ENCODE measurements around the gene UTP25. TPM values are rescaled to one million over a fixed set of nuclear protein-coding genes. Genes with fewer than 3 reads are reported as not detected.

UTP25 gene
- total RNA-seq, 4 donors from 2014 or later, result 3.7 to 8.0 (median 7.3) TPM

GRCh38 chr1:209871430-209871829, 43.7 kb downstream of the UTP25 start:
- H3K9me3 ChIP-seq, result no peaks in the 10 kb centered on the region
- DNase-seq (ENCODE audit: extremely low spot score), result no peak
- H3K27me3 ChIP-seq, result no peaks in the 10 kb centered on the region
- H3K4me1 ChIP-seq, result no peaks in the 10 kb centered on the region
- no peaks in the 10 kb centered on the region for H3K36me3 ChIP-seq
- TF ChIP-seq CTCF (IDR thresholded peaks at IDR 0.05) (no peak), POLR2A (IDR thresholded peaks at IDR 0.05; ENCODE audit: low read depth) (no peak), EP300 (IDR thresholded peaks at IDR 0.05) (no peak), POLR2AphosphoS5 (IDR thresholded peaks at IDR 0.05) (no peak)
- H3K4me3 ChIP-seq, result no peak overlapping the region
- no peak overlapping the region for H3K27ac ChIP-seq (replicated peaks in 1 of 4)
- WGBS, result 82% methylated on average over 2 of the region's 2 CpGs
- intact Hi-C loops (cut with DNase I), result no loop called here

GRCh38 chr1:209873067-209873799, 45.5 kb downstream of the UTP25 start:
- intact Hi-C loops (cut with DNase I), result no loop called here
- 82% methylated on average over 3 of the region's 3 CpGs for WGBS
- DNase-seq (ENCODE audit: extremely low spot score), result no peak

GRCh38 chr1:209875515-209875914, 47.7 kb downstream of the UTP25 start:
- H3K4me1 ChIP-seq, result no peaks in the 10 kb centered on the region
- H3K27ac ChIP-seq (replicated peaks in 1 of 4), result no peak overlapping the region
- DNase-seq (ENCODE audit: extremely low spot score), result no peak
- H3K9me3 ChIP-seq, result no peaks in the 10 kb centered on the region
- H3K4me3 ChIP-seq, result no peak overlapping the region
- H3K36me3 ChIP-seq, result no peaks in the 10 kb centered on the region
- WGBS, result 58% methylated on average over 7 of the region's 7 CpGs
- intact Hi-C loops (cut with DNase I), result no loop called here
- peaks cover 0 to 16% (median 0%) of the 10 kb centered on the region in 4 donors for H3K27me3 ChIP-seq
- TF ChIP-seq POLR2AphosphoS5 (IDR thresholded peaks at IDR 0.05), result no peak
- TF ChIP-seq EP300 (IDR thresholded peaks at IDR 0.05), result no peak
- TF ChIP-seq CTCF (IDR thresholded peaks at IDR 0.05), result no peak
- no peak for TF ChIP-seq POLR2A (IDR thresholded peaks at IDR 0.05; ENCODE audit: low read depth)

More at GRCh38 chr1:209873067-209873799, 45.5 kb downstream of the UTP25 start:
- Histone ChIP-seq H3K36me3 (no peaks in the 10 kb centered on the region), H3K27ac (replicated peaks in 1 of 4) (no peak overlapping the region), H3K9me3 (no peaks in the 10 kb centered on the region), H3K4me3 (no peak overlapping the region), H3K27me3 (no peaks in the 10 kb centered on the region), H3K4me1 (no peaks in the 10 kb centered on the region)
- no peak for TF ChIP-seq POLR2A (IDR thresholded peaks at IDR 0.05; ENCODE audit: low read depth)
- no peak for TF ChIP-seq CTCF (IDR thresholded peaks at IDR 0.05)
- no peak for TF ChIP-seq EP300 (IDR thresholded peaks at IDR 0.05)
- no peak for TF ChIP-seq POLR2AphosphoS5 (IDR thresholded peaks at IDR 0.05)

GRCh38 chr1:209876078-209876800, 48.5 kb downstream of the UTP25 start:
- no peaks in the 10 kb centered on the region for H3K9me3 ChIP-seq
- no peak overlapping the region for H3K27ac ChIP-seq (replicated peaks in 1 of 4)
- WGBS, result 77% methylated on average over 6 of the region's 6 CpGs
- TF ChIP-seq EP300 (IDR thresholded peaks at IDR 0.05) (no peak), POLR2AphosphoS5 (IDR thresholded peaks at IDR 0.05) (no peak), POLR2A (IDR thresholded peaks at IDR 0.05; ENCODE audit: low read depth) (no peak), CTCF (IDR thresholded peaks at IDR 0.05) (no peak)
- no peak overlapping the region for H3K4me3 ChIP-seq
- H3K4me1 ChIP-seq, result no peaks in the 10 kb centered on the region
- DNase-seq (ENCODE audit: extremely low spot score), result no peak
- H3K36me3 ChIP-seq, result no peaks in the 10 kb centered on the region
- H3K27me3 ChIP-seq, result peaks cover 0 to 23% (median 0%) of the 10 kb centered on the region in 4 donors
- intact Hi-C loops (cut with DNase I), result no loop called here
